GM12801 (cell line): ENCODE measurements around the gene ADO.

ENCODE experiments used
- CTCF ChIP-seq: IDR thresholded peaks from one replicate; pipeline ENCODE4 v1.5.1; 2011; ENCODE audit warnings: control low read depth; ENCODE audit not compliant: insufficient read length; ENCODE audit errors: extremely low read depth

Gene ADO

GRCh38 chr10:62811159-62811875 lies 6.8 kb downstream of the ADO start:
- TF ChIP-seq CTCF, result no peak

- no peak for TF ChIP-seq CTCF
Observed at GRCh38 chr10:62812672-62813439, 8.3 kb downstream of the ADO start.

GRCh38 chr10:62813453-62813852 lies 8.9 kb downstream of the ADO start:
- TF ChIP-seq CTCF, result no peak

GRCh38 chr10:62813981-62814380 lies 9.5 kb downstream of the ADO start:
- no peak for TF ChIP-seq CTCF

GRCh38 chr10:62814756-62815380 lies 10.3 kb downstream of the ADO start:
- no peak for TF ChIP-seq CTCF

- TF ChIP-seq CTCF, result no peak
Observed at GRCh38 chr10:62815381-62816075, 11.0 kb downstream of the ADO start.

GRCh38 chr10:62816076-62816330 lies 11.5 kb downstream of the ADO start:
- TF ChIP-seq CTCF, result no peak
